Hepatocyte (in vitro differentiated cells): ENCODE results near the gene CST11. TPM values are rescaled to one million over a fixed set of nuclear protein-coding genes. Genes with fewer than 3 reads are reported as not detected.
A peak's percentile ranks its signal among the peaks of the same experiment; 100 is the strongest.

Source experiments
- DNase-seq: peaks from one replicate; pipeline ENCODE4 v3.0.0-alpha.2; 2016; ENCODE audit warnings: low spot score
- H2AFZ ChIP-seq: fragments of 200-600 bp; sonication (generic); 2 replicates; pipeline ENCODE4 v1.6.0; 2016; ENCODE audit warnings: antibody characterized with exemption, mild to moderate bottlenecking
- H3K27ac ChIP-seq: fragments of 200-600 bp; sonication (generic); 2 replicates; pipeline ENCODE4 v1.5.1; 2016; ENCODE audit warnings: mild to moderate bottlenecking
- H3K27me3 ChIP-seq: fragments of 200-600 bp; sonication (generic); 2 replicates; pipeline ENCODE4 v1.6.1; 2016
- H3K36me3 ChIP-seq: fragments of 200-600 bp; sonication (generic); replicated peaks from 2 replicates; pipeline ENCODE4 v1.5.1; 2016; ENCODE audit warnings: low read depth; ENCODE audit not compliant: insufficient read depth
- H3K4me1 ChIP-seq: fragments of 200-600 bp; sonication (generic); 2 replicates; pipeline ENCODE4 v1.5.1; 2016; ENCODE audit warnings: mild to moderate bottlenecking, moderate library complexity; ENCODE audit not compliant: insufficient read depth
- H3K4me2 ChIP-seq: fragments of 200-600 bp; sonication (generic); 2 replicates; pipeline ENCODE4 v1.6.0; 2016
- H3K4me3 ChIP-seq: fragments of 200-600 bp; sonication (generic); 2 replicates; pipeline ENCODE4 v1.5.1; 2016; ENCODE audit warnings: mild to moderate bottlenecking
- H3K79me2 ChIP-seq: fragments of 200-600 bp; sonication (generic); 2 replicates; pipeline ENCODE4 v1.6.0; 2017; ENCODE audit warnings: mild to moderate bottlenecking
- H3K9me2 ChIP-seq: fragments of 200-600 bp; sonication (generic); replicated peaks from 2 replicates; pipeline ENCODE4 v1.6.0; 2017; ENCODE audit warnings: mild to moderate bottlenecking; ENCODE audit not compliant: insufficient read depth
- H3K9me3 ChIP-seq: fragments of 200-600 bp; sonication (generic); 2 replicates; pipeline ENCODE4 v1.5.1; 2016; ENCODE audit warnings: low read depth, mild to moderate bottlenecking
- H4K20me1 ChIP-seq: fragments of 200-600 bp; sonication (generic); 2 replicates; pipeline ENCODE4 v1.6.0; 2016; ENCODE audit warnings: mild to moderate bottlenecking; ENCODE audit not compliant: insufficient read depth, poor library complexity, severe bottlenecking
- EZH2 ChIP-seq: fragments of 200-600 bp; sonication (generic); IDR thresholded peaks from 2 replicates; pipeline ENCODE4 v1.6.1; 2016; ENCODE audit warnings: antibody characterized with exemption, mild to moderate bottlenecking, borderline replicate concordance
- EZH2phosphoT487 ChIP-seq: fragments of 200-600 bp; sonication (generic); IDR thresholded peaks from one replicate; pipeline ENCODE4 v1.6.1; 2018; ENCODE audit warnings: antibody characterized with exemption, mild to moderate bottlenecking, low read depth, moderate library complexity; ENCODE audit not compliant: unreplicated experiment, severe bottlenecking
- WGBS: methylation state at CpG from one replicate; pipeline ENCODE4 v1.1.6; 2016; ENCODE audit warnings: low lambda C conversion rate; ENCODE audit errors: missing lambda C conversion rate; 5-methylcytosine and 5-hydroxymethylcytosine counted together
- polyA plus RNA-seq: library from polyadenylated mRNA; unstranded; fragments of >200 nt; fragmentation: Nextera tagmentation; extraction: Ambion mirVana; gene quantifications from 2 replicates; pipeline ENCODE4 v1.2.1, GENCODE V29; 2016
- total RNA-seq: library from RNA; depleted of rRNA; stranded (reverse); fragments of >200 nt; gene quantifications from 2 replicates; pipeline ENCODE4 v1.2.3, GENCODE V29; 2014
- TF ChIP-seq, protein P1 (sequence below): fragments of 200-600 bp; sonication (generic); IDR thresholded peaks from 2 replicates; pipeline ENCODE4 v1.5.1; 2016; ENCODE audit warnings: antibody characterized with exemption, mild to moderate bottlenecking; ENCODE audit not compliant: poor library complexity

The CST11 gene, protein sequence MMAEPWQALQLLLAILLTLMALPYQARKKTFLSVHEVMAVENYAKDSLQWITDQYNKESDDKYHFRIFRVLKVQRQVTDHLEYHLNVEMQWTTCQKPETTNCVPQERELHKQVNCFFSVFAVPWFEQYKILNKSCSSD
- total RNA-seq (not detected in 2 replicates), polyA plus RNA-seq (not detected in 2 replicates)

GRCh38 chr20:23452776-23453175 lies at the start of gene CST11:
TSS of gene CST11 (minus strand) at chr20:23452876. CDS start at chr20:23452811, 65 bp downstream.
- TF ChIP-seq EZH2 (no peak), EZH2phosphoT487 (no peak)
- TF ChIP-seq, protein P1, sequence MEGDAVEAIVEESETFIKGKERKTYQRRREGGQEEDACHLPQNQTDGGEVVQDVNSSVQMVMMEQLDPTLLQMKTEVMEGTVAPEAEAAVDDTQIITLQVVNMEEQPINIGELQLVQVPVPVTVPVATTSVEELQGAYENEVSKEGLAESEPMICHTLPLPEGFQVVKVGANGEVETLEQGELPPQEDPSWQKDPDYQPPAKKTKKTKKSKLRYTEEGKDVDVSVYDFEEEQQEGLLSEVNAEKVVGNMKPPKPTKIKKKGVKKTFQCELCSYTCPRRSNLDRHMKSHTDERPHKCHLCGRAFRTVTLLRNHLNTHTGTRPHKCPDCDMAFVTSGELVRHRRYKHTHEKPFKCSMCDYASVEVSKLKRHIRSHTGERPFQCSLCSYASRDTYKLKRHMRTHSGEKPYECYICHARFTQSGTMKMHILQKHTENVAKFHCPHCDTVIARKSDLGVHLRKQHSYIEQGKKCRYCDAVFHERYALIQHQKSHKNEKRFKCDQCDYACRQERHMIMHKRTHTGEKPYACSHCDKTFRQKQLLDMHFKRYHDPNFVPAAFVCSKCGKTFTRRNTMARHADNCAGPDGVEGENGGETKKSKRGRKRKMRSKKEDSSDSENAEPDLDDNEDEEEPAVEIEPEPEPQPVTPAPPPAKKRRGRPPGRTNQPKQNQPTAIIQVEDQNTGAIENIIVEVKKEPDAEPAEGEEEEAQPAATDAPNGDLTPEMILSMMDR = no peak
- H3K27ac ChIP-seq = peak within 1 kb of the TSS; percentile 40
- H3K4me2 ChIP-seq = no peak within 1 kb of the TSS
- DNase-seq = no peak
- H3K9me2 ChIP-seq = no peaks in the 10 kb centered on the region
- WGBS = 64% methylated on average over 4 of the region's 4 CpGs
- no peaks in the 10 kb centered on the region for H3K27me3 ChIP-seq
- H3K4me3 ChIP-seq = no peak within 1 kb of the TSS
- no peaks in the 10 kb centered on the region for H3K36me3 ChIP-seq
- H4K20me1 ChIP-seq = no peaks in the 10 kb centered on the region
- no peak within 1 kb of the TSS for H2AFZ ChIP-seq
- H3K9me3 ChIP-seq = no peaks in the 10 kb centered on the region
- peaks cover 3% of the 10 kb centered on the region for H3K4me1 ChIP-seq
- no peaks in the 10 kb centered on the region for H3K79me2 ChIP-seq

DNA sequence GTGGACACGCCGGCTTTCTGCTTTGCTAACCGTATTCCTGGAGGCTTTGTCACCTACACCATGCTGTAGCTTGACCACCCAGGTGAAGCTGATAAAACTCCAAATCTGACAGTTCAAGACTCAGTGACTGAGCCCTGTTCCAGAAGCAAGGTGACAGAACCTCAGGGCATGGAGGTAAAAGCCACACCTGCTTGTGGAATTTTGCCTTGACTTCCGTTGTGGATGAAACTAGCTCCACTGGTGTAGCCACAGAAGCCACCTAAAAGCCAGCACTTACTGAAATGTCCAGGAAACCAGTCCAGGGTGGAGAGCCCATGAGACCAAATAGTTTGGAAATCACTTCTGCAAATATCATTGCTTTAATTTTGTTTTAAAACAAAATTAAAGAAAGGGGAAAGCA lies 49.2 kb upstream of the CST11 start:
- no peaks in the 10 kb centered on the region for H4K20me1 ChIP-seq
- H2AFZ ChIP-seq = no peak overlapping the region
- H3K9me2 ChIP-seq = no peaks in the 10 kb centered on the region
- H3K27ac ChIP-seq = no peak overlapping the region
- no peaks in the 10 kb centered on the region for H3K9me3 ChIP-seq
- H3K4me3 ChIP-seq = no peak overlapping the region
- H3K27me3 ChIP-seq = no peaks in the 10 kb centered on the region
- no peaks in the 10 kb centered on the region for H3K79me2 ChIP-seq
- no peaks in the 10 kb centered on the region for H3K4me1 ChIP-seq
- WGBS = 77% methylated on average over 4 of the region's 4 CpGs
- H3K4me2 ChIP-seq = no peak overlapping the region
- no peak for TF ChIP-seq EZH2
- no peak for TF ChIP-seq EZH2phosphoT487
- TF ChIP-seq, protein P1 = no peak
- H3K36me3 ChIP-seq = no peaks in the 10 kb centered on the region
- DNase-seq = no peak

GRCh38 chr20:23497536-23497935 lies 44.9 kb upstream of the CST11 start:
- WGBS = 91% methylated on average over 1 of the region's 1 CpG
- Histone ChIP-seq H3K79me2 (no peaks in the 10 kb centered on the region), H3K9me3 (no peaks in the 10 kb centered on the region), H3K27me3 (no peaks in the 10 kb centered on the region), H2AFZ (no peak overlapping the region), H3K27ac (no peak overlapping the region), H3K9me2 (no peaks in the 10 kb centered on the region), H3K4me2 (no peak overlapping the region), H3K36me3 (no peaks in the 10 kb centered on the region), H4K20me1 (no peaks in the 10 kb centered on the region), H3K4me3 (no peak overlapping the region), H3K4me1 (no peaks in the 10 kb centered on the region)
- TF ChIP-seq EZH2phosphoT487 (no peak), EZH2 (no peak)
- TF ChIP-seq, protein P1 = no peak
- no peak for DNase-seq
